Kidney (tissue), 14 donors: ENCODE measurements around the gene PRAME. TPM values are rescaled to one million over a fixed set of nuclear protein-coding genes. Genes with fewer than 3 reads are reported as not detected.

Source experiments
- DNase-seq, 5 donors: peaks; one replicate each; pipeline ENCODE4 v3.0.0-alpha.2; 2013 to 2020
- FAIRE-seq: peaks from 2 replicates; lab custom pipeline; 2012; peaks lifted over from hg19 to GRCh38; lab: Jason Lieb, UNC
- H3K27ac ChIP-seq, 2 donors: one replicate each; pipeline ENCODE4 v1.7.0; 2013; ENCODE audit warnings: low read depth in 2 of 2, low read length in 2 of 2, inconsistent platforms in 1 of 2
- H3K27me3 ChIP-seq: one replicate; pipeline ENCODE4 v1.7.1; 2013; ENCODE audit warnings: low read length, inconsistent platforms; ENCODE audit not compliant: control insufficient read depth, insufficient read depth
- H3K36me3 ChIP-seq, 3 donors: one replicate each; pipeline versions ENCODE4 v1.7.0 to v1.7.1; 2013; ENCODE audit warnings: low read length in 3 of 3, control low read depth in 1 of 3, inconsistent platforms in 1 of 3; ENCODE audit not compliant: insufficient read depth in 3 of 3, control insufficient read depth in 2 of 3
- H3K4me1 ChIP-seq, 3 donors: one replicate each; pipeline versions ENCODE4 v1.7.0 to v1.7.1; 2013; ENCODE audit warnings: low read length in 3 of 3, inconsistent platforms in 1 of 3, low read depth in 1 of 3; ENCODE audit not compliant: control insufficient read depth in 2 of 3, insufficient read depth in 2 of 3
- H3K4me3 ChIP-seq, 3 donors: one replicate each; pipeline versions ENCODE4 v1.7.0 to v1.8.1; 2013; ENCODE audit warnings: low read length in 3 of 3, control low read depth in 1 of 3, inconsistent platforms in 1 of 3
- H3K9ac ChIP-seq, 3 donors: one replicate each; pipeline versions ENCODE4 v1.7.0 to v1.7.1; 2013; ENCODE audit warnings: low read length in 3 of 3, control low read depth in 1 of 3, inconsistent platforms in 1 of 3
- H3K9me3 ChIP-seq, 3 donors: one replicate each; pipeline versions ENCODE4 v1.7.0 to v1.7.1; 2013; ENCODE audit warnings: low read length in 3 of 3, control low read depth in 1 of 3, inconsistent platforms in 1 of 3; ENCODE audit not compliant: control insufficient read depth in 2 of 3, insufficient read depth in 1 of 3
- intact Hi-C: fragments of 100-400 bp; cut with DNase I; formaldehyde crosslinking; loops from one replicate; pipeline ENCODE4 v1.11.1; 2022
- polyA plus RNA-seq: library from polyadenylated mRNA; stranded (reverse); fragments of 350-450 nt; fragmentation: Illumina TruSeq; extraction: RNeasy Lipid Tissue Mini Kit (QIAGEN cat#74804); gene quantifications from one replicate; pipeline ENCODE4 v1.2.3, GENCODE V29; 2014; ENCODE audit warnings: low read depth, low replicate concordance; ENCODE audit not compliant: insufficient read depth
- total RNA-seq: library from RNA; stranded (reverse); fragmentation: NEBNext Ultra II Directional; extraction: Animal tissue kit (Norgen Biotek cat#: 25700); gene quantifications from one replicate; pipeline ENCODE4 v1.2.1, GENCODE V29; 2021
- TF ChIP-seq, protein P1 (sequence below): IDR thresholded peaks from 3 replicates; pipeline ENCODE4 v1.5.1; 2012; ENCODE audit warnings: mild to moderate bottlenecking, moderate library complexity, borderline replicate concordance; ENCODE audit not compliant: insufficient read depth; ENCODE audit errors: extremely low read depth
- donor health status: control.
- donor health status: control.
- donor health status: control.
- donor health status: control.
- donor health status: control.
- donor health status: DM: yes; HTN: yes; CAD: no.
- donor health status: Normal renal cell carcinoma (clear cell type).

The PRAME gene
- total and polyA plus RNA-seq, 2 donors from 2014 or later: 1.7 to 4.0 TPM

DNA sequence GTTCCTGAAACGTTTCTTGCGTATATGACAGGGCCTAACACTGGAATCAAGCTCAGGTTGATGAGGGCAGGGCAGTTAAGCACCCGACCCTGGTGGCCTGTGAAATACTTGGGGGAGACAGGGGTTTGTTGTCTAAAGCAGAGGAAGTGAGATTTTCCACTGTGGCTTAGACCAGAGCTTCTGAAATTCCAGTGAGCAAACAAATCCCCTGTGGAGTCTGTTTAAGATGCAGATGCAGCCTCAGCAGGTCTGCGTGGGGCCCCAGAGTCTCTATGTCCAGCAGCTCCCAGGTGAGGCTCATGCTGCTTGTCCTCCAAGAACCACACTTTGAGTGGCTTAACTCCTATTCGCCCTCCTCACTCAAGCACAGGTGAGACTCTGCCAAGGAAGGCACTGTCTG lies 39.1 kb upstream of the PRAME start:
- Histone ChIP-seq H3K27me3 (no peaks in the 10 kb centered on the region), H3K27ac (no peak overlapping the region), H3K9me3 (no peaks in the 10 kb centered on the region), H3K36me3 (no peaks in the 10 kb centered on the region), H3K4me3 (no peak overlapping the region), H3K9ac (no peak overlapping the region), H3K4me1 (no peaks in the 10 kb centered on the region)
- FAIRE-seq: no peak
- TF ChIP-seq, protein P1, sequence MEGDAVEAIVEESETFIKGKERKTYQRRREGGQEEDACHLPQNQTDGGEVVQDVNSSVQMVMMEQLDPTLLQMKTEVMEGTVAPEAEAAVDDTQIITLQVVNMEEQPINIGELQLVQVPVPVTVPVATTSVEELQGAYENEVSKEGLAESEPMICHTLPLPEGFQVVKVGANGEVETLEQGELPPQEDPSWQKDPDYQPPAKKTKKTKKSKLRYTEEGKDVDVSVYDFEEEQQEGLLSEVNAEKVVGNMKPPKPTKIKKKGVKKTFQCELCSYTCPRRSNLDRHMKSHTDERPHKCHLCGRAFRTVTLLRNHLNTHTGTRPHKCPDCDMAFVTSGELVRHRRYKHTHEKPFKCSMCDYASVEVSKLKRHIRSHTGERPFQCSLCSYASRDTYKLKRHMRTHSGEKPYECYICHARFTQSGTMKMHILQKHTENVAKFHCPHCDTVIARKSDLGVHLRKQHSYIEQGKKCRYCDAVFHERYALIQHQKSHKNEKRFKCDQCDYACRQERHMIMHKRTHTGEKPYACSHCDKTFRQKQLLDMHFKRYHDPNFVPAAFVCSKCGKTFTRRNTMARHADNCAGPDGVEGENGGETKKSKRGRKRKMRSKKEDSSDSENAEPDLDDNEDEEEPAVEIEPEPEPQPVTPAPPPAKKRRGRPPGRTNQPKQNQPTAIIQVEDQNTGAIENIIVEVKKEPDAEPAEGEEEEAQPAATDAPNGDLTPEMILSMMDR: no peak
- intact Hi-C loops: no loop called here
- DNase-seq: peak in 1 of 5 donors; percentile 4

DNA sequence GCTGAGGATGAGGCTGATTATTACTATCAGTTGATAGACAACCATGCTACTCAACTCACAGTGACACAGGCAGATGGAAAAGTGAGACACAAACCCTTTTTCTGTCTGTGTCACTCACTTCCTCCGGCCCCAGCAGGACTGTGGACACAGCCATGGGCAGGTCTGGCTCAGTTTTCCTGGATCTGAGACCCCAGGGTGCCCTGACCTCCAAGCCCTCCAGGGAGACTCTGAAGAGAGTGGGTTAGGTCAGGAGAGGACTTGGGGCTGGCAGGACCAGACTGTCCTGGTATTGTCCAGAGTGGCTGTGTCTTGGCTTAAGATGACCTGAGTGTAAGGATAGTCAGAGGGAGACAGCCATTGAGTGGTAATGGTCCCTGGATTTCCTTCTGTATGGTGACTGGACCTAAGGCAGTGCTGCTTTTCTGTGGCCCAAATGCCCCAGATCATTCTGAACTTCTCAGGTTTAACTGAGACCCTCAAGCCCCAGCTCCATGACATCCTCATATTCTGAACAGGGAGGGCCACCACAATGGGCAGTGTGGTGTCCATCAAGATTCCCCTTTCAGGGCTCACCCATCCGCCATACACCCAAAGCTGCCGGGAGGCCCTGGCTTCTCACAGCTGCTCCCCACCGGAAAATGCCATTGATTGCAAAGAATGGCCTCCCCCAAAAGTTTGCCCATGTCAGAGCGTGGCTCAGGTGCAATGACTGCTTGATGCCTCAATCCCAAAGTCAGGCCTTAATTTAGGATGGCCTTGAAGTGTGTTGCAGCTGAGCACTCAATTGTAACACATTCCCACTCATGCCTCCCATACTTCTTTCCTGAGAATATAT lies 36.2 kb upstream of the PRAME start:
- intact Hi-C loops: no loop called here
- TF ChIP-seq, protein P1: no peak

DNA sequence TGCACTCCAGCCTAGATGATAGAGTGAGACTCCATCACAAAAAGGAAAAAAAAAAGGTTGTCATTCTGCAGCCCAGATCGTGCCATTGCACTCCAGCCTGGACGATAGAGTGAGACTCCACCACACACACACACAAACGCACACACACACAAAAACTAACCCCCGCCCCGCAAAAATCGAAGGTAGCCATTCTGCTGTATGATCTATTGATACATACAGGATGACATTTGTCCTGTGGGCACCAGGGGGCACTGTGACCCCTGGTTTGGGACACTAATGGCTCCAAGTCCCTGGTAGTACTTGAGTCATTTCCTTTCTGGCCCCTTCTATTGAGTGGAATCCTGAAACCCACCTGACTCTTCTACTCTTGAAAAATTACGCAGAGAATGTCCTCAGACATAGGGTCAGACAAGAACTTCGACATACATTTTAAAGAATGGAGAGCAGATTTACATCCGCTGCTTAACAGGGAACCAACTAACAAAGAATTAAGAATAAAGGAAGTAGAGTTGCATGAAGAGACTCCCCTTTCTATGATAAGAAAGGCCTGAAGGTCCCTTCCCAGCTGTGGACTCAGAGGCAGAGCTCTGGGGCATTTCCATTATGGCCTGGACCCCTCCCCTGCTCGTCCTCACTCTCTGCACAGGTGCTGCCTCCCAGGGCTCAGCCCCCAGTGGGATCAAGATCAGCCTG lies 35.0 kb upstream of the PRAME start:
- Histone ChIP-seq H3K4me1 (no peaks in the 10 kb centered on the region), H3K9ac (no peak overlapping the region), H3K27me3 (no peaks in the 10 kb centered on the region), H3K36me3 (no peaks in the 10 kb centered on the region), H3K4me3 (no peak overlapping the region), H3K9me3 (no peaks in the 10 kb centered on the region), H3K27ac (no peak overlapping the region)
- FAIRE-seq: no peak
- DNase-seq: peak in 4 of 5 donors; percentile 55 to 76 (median 58)
- intact Hi-C loops: no loop called here
- TF ChIP-seq, protein P1: peak; percentile 57

More for the DNA sequence above, 36.2 kb upstream of the PRAME start:
- H3K36me3 ChIP-seq: no peaks in the 10 kb centered on the region
- H3K27me3 ChIP-seq: no peaks in the 10 kb centered on the region
- no peaks in the 10 kb centered on the region for H3K9me3 ChIP-seq
- H3K27ac ChIP-seq: no peak overlapping the region
- FAIRE-seq (no peak), DNase-seq (peak in 1 of 5 donors; percentile 20)
- H3K4me1 ChIP-seq: no peaks in the 10 kb centered on the region
- no peak overlapping the region for H3K4me3 ChIP-seq
- H3K9ac ChIP-seq: no peak overlapping the region
